GM21619 (cell line): ENCODE results near the gene DNAH5.
"Not testable (repeated sequence)": the region's sequence is repeated elsewhere in the genome, so short reads cannot be mapped to it uniquely, and the experiment has no call there.

Experiments used
- ATAC-seq: cut with Tn5 transposase; IDR thresholded peaks from one replicate; pipeline ENCODE4 v1.9.1; 2021; ENCODE audit not compliant: unreplicated experiment

The DNAH5 gene, protein sequence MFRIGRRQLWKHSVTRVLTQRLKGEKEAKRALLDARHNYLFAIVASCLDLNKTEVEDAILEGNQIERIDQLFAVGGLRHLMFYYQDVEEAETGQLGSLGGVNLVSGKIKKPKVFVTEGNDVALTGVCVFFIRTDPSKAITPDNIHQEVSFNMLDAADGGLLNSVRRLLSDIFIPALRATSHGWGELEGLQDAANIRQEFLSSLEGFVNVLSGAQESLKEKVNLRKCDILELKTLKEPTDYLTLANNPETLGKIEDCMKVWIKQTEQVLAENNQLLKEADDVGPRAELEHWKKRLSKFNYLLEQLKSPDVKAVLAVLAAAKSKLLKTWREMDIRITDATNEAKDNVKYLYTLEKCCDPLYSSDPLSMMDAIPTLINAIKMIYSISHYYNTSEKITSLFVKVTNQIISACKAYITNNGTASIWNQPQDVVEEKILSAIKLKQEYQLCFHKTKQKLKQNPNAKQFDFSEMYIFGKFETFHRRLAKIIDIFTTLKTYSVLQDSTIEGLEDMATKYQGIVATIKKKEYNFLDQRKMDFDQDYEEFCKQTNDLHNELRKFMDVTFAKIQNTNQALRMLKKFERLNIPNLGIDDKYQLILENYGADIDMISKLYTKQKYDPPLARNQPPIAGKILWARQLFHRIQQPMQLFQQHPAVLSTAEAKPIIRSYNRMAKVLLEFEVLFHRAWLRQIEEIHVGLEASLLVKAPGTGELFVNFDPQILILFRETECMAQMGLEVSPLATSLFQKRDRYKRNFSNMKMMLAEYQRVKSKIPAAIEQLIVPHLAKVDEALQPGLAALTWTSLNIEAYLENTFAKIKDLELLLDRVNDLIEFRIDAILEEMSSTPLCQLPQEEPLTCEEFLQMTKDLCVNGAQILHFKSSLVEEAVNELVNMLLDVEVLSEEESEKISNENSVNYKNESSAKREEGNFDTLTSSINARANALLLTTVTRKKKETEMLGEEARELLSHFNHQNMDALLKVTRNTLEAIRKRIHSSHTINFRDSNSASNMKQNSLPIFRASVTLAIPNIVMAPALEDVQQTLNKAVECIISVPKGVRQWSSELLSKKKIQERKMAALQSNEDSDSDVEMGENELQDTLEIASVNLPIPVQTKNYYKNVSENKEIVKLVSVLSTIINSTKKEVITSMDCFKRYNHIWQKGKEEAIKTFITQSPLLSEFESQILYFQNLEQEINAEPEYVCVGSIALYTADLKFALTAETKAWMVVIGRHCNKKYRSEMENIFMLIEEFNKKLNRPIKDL (N-terminal part only)

DNA sequence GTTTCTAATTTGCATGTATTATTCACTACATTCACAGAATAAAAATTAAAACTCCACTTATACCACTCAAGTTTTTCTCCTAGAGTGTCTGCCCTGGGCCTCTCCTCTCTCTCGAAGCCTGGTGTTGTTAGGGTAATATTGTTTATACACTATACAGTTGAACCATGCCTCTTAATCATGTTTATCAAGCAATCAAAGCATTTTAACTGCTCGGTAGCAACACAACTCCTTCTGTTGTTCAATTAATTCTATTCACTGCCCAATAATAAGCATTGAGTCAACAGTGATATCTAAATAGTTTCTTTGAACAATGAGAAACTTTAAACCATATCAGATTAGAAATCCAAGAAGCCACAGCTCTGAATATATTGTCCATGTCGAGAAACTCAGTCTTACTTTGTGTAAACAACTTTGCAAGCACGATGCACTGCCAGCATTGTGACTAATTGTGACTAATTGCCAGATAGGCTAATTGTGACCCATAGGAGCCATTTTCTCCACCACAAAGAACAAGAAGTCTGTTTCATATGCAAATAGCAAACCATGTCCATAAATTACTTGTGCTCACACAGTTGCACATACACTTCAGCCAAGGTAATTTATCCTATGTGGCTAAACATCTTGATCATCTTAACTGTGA lies at the start of gene DNAH5:
Gene DNAH5, minus strand, starts transcription at position 129 of the 640 bp plus-strand sequence. CDS start 250 bp downstream, outside the sequence.
- ATAC-seq = no peak

DNA sequence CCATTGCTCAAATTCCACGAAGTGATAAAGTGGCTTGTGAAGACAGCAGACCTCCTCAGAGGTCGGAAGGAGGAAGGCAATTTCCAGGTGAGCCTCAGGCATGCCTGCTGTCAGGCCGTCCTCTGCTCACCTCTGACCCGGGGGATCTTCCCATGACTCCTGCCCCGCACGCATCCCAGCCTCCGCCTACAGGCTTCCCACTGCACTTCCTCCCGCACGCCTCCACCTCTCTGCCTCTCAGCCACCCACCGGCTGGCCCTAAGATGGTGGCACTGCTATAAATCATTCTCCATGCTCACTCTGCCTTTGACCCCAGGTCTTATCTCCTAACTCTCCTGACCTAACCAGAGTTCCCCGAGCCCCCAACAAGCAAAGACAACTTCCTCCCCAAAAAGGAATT lies 49.4 kb upstream of the DNAH5 start:
- no peak for ATAC-seq

DNA sequence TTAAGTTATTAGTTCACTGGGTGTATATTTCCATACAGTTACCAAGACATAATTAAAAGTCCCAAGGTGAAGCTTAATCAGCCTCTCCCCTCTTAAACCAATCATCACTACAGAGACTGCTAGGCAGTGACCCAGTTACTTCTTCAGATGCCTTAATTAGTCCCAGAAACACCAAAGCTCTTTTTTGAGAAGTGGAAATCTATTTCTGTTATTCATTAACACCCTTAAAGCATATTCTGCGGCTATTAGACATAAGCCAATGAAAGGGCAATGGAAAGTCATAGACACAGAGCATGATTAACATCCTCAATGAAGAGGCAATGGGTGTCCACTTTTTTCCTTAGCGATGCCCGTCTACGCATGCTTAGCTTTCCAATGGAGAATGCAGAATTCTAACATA lies 48.3 kb upstream of the DNAH5 start:
- no peak for ATAC-seq

DNA sequence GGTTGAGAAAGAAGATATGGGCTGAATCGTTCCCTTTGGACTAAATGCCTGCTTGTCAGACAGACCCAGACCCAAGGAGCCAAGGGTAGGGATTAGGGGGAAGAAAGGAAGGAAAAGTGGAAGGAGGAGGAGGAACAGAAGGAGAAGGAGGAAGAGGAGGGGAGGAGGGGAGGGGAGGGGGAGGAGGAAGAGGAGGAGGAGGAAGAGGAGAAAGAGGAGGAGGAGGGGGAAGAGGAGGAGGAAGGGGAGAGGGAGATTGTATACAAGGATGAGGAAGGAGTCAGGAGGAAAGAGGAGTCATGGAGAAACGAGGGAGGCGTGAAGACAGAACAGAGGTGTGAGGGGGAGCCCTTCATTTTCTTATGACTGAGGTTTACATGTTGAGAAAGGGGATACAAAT lies 46.9 kb upstream of the DNAH5 start:
- no peak for ATAC-seq

DNA sequence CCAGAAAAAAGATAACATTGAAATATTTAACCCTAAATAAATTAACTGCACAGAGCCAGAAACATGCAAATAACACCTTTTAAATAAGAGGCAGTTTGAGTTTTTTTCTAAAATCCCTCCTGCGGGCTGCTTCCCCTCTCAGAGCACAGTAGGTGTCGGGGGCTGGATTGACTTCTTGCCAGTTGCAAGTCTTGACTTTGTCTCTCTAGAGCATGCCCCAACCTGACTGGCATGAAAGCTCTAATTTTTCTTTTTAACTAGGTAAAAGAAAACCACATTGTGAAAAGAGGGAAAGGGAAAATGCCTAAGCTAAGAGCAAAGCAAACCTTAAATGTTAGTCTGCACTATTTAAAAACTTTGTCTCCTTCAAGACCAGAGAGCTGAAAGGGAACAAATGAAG lies 46.4 kb upstream of the DNAH5 start:
- no peak for ATAC-seq

DNA sequence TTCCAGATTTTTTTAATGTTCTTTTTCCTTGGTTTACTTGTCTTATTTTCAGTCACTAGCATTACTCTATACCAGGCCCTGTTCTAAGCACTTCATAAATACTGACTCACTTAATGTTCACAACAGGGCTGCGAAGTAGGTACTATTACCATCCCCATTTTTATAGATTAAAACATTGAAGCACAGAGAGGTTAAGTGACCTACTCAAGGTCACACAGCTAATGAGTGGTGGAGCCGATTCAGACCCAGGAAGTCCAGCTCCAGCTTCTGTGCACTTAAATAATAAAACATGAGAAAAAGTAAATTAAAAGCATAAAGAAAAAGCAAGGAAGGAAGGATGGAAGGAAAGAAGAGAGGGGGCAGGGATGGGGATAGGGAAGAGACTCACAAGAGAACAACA lies 45.3 kb upstream of the DNAH5 start:
- no peak for ATAC-seq

DNA sequence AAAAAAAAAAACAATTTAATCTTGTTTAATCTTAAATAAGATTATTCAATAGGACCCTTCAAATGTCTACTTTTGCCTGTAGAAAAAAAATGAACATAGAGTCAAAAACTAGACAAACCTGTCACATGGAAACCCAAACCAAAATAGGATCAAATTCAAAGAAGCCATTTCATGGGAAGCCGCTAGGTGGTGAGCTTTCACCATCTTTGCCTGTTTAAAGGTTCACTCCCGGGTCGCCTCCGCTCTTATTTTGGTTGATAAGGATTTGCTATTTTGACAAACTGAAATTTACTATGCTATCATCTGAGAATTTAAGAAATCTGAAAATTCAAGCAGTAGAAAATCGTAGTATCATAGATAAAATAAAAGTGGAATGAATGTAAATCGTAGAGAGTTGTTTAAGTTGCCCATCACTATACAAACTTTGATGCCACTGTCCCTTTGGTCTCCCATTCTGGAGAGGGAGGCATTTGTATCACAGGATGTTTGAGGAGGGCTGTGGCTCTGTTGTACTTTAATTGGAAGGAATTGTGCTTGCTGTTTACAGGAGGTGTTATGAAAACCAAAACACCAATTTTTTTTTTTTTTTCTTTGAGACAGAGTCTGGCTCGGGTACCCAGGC lies 43.5 kb upstream of the DNAH5 start:
- ATAC-seq = peak; percentile 77

DNA sequence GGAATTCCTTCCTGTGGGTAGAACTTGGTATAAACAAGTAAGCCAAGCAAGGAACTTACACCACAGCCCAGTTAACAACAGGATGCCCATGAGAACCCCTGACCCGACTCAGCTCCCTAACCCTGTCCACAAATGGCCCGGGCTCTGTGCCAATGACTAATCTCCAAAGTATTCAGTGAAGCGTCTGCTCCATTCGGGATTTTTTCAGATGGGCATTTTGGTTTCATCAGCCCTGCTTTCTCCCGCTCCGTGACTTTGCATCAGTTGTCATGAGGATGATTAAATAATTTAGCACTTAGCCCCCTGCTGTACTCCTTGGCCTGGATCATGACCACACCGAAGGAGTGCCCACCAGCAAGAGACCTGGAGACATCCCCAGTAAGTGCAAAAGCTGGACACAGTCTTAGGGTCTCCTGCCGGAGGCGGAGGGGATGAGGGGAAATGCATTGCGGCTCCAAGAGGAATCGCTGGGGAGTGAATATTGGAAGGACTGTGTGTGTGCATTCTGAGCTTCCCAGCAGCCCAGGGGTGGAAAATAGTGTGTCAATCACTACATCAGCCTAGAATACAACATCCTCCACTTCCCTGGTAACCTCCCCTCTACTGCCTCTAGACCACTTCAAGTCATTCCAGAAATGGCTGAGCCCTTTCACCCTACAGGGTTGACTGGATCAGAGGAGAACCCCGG lies 41.4 kb upstream of the DNAH5 start:
- ATAC-seq = no peak

- ATAC-seq = not testable (repeated sequence)
These were observed 40.4 kb upstream of the DNAH5 start for GRCh38 chr5:13984888-13985287.

DNA sequence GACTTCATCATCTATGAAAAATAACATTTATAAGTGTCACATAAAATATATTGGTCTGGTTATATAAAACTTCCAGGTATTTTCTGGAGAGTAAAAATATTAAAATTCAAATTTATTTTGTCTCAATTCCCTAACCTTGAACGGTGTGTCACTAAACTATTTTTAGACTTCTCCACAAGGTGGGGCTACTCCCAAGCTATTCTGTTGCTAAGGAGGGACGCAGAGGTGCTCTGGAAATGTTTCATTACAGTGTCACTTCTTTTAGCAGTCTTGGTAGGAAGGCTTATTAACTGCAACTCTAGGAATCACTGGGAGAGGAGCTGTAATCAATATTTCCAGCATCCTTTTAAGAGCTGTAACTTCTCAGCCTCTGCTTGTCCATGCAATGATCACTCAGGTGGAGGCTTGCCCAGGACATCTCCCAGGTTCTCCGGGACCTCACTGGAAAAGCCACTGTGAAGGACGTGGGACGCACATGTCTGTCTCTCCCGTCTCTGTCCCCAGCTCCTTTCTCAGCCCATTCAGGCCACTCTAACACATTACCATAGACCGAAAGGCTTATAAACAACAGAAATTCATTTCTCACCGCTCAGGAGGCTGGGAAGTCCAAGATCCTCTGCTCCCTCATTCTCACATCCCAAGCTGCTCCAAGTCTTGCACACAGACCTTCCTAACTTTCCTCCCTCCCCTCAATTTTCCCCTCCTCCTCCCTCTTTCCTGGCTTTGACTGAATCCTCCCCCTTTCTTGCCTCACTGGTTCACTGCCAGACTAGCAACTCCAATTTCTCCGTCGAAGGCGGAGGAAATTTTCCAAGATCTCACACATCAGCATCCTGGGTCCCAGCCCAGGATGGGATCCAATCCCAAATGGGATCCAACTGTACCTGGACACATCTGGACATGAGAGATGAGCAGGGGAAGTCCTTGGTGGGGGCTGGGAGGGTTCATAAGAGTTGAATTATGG lies 32.7 kb upstream of the DNAH5 start:
- ATAC-seq = no peak

- ATAC-seq = no peak
These were observed 31.7 kb upstream of the DNAH5 start for GRCh38 chr5:13976223-13976622.

DNA sequence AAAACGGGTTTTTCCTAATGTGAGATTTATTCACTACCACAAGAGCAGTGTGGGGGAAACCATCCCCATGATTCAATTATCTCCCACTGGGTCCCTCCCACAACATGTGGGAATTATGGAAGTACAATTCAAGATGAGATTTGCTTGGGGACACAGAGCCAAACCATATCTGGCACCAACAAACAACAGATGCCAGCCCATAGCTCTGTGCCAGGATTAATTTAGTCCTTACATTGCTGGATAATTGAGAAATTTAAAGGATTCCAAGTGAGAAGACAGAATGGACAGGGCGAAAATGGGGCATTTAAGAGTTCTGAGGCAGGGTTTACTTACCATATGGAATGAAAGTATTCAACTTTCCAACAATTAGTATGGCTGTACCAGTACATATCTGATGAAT lies 30.8 kb upstream of the DNAH5 start:
- no peak for ATAC-seq

GRCh38 chr5:13973724-13974123 lies 29.2 kb upstream of the DNAH5 start:
- no peak for ATAC-seq

- ATAC-seq = no peak
These were observed 27.5 kb upstream of the DNAH5 start for GRCh38 chr5:13972029-13972428.

- peak; percentile 98 for ATAC-seq
These were observed 12.7 kb upstream of the DNAH5 start for GRCh38 chr5:13957032-13957645.

- no peak for ATAC-seq
These were observed 12.0 kb upstream of the DNAH5 start for GRCh38 chr5:13956471-13956870.

DNA sequence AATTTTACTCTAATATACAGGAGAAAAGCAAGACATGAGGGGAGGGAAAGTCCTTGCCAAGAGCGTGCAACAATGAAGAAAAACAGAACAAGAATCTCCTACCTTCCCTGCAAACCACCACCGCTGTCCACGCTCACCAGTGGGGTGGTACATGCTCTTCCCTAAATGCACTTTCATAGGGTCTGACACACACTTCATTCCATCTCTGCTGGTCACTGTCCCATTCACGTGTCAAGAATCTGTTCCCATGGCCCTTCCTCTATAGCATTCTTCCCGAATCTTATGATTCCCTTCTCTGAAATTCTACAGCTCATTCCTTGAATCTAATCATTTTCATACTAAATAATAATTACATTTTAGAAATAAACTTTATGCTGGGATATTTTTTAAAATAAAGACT lies 11.4 kb upstream of the DNAH5 start:
- ATAC-seq = no peak

DNA sequence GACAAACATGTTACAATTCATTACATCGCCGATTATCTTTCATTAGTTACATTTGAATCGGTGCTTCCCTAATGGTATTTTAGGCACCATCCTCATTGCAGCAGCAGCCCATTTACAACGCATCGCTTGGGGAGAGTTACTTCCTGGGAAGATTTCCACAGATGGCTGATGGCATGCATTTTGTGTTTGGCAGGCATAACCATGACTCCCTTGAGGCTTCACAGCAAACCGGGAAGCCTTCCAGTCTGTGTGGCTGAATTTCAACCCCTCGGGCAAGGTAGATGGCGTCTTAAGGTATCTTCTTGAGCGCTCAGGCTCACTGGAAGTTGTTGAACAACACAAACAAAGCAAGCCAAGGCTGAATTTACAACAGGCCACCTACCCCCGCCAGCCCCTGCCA lies 1.6 kb upstream of the DNAH5 start:
- ATAC-seq = no peak
